Amniotic epithelial cell (primary cell): ENCODE data around the gene MMP14.
"Not testable (repeated sequence)": the region's sequence is repeated elsewhere in the genome, so short reads cannot be mapped to it uniquely, and the experiment has no call there.

Experiments used
- DNase-seq: peaks from one replicate; pipeline ENCODE4 v3.0.0-alpha.2; 2010; ENCODE audit warnings: low read depth

Gene MMP14

GRCh38 chr14:22814941-22815713 is 21.3 kb upstream of the MMP14 start, which contains the start of gene SLC7A7:
TSS of gene SLC7A7 (minus strand) at chr14:22815435. CDS start at chr14:22813398, 2,037 bp downstream.
- peak; percentile 87 for DNase-seq

GRCh38 chr14:22819151-22819988 is 17.0 kb upstream of the MMP14 start:
- DNase-seq = peak; percentile 88

GRCh38 chr14:22820731-22821130 is 15.7 kb upstream of the MMP14 start:
- DNase-seq = peak; percentile 57

DNA sequence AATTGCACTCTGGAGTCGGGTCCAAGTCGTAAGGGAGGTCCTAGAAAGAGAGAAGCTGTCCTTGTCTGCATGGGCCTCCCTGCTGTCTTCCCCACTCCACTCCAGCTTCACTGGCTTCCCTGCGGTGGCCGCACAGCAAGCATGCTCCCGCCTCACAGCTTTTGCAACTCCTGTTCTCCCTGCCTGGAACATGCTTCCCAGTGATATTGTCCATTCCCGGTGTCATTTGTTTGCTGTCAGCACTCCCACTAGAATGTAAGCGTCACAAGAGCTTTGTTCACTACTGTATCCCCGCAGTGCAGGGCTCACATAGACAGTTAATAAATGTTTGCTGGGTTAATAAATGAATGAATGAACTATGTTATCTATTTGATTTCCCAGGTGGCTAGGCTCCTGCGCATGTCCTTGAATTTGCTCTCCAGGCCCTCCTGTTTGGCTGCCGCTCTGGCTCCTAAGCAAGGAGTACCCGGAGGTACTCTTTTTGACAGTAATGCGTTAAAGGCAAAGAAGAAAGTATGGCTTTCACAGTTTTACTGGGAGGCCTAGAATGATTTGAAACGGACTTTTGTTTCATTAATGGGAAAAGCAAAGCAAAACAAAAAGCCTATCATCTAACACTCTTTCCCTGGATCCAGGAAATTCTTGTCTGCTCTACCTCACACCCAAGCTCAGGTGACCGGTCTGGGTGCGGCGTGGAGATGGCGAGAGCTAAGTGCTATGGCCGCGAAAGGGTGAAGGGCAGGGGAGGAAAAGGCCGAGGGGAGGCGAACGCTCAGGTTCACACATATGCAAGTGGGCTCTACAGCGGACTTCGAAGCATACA is 15.0 kb upstream of the MMP14 start:
- peak; percentile 86 for DNase-seq

DNA sequence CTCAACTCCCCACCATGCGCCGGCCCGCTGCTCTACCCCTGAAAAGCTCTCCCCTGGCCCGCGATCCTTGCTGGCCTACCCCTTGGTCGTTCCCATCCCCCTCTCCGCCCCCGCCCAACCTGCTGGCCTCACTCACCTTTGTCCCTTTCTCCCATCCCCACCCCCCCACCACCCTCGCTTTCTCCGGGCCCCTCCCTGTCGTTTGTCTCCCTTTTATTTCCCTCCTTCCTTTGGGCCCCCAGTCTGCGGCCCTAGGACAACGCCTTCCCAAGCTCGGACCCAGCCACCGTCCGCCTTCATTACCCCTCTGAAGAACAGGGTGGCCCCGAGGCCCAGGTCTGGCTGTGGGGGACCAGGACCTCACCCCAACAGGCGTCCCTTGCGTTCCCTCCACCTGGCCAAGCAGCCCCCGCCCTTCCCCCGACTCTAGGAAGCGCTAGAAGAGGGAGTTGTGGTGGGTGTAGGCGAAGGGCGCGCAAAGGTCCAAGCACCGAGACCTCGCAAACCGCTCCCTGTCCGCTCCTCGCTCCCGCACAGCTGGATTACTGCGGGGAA is 14.3 kb upstream of the MMP14 start:
- no peak for DNase-seq

DNA sequence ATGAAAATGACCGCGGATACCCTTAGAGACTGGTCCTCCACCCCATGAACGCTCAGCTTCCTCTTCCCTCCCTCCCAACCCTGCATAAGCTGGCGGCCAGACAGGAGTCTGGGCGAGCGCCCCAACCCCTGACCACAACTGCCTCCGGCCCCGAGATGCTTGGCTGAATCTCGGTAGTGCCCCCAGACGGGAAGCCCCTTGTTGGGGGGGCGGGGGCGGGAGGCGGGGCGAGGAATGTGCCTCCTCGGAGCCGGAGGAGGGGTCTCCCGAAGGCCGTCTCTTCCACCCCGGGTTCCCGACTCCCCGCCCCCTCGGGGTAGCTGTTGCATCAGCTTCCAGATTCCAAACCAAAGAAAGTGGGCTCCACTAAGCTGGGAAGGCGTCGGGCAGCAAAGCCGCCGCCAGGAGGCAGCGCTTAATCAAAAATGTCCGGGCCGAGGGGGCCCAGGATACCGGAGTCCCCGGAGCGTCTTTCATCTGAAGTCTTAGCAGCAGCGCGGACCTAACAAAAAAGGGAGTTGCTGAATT is 13.8 kb upstream of the MMP14 start:
- peak; percentile 77 for DNase-seq

DNA sequence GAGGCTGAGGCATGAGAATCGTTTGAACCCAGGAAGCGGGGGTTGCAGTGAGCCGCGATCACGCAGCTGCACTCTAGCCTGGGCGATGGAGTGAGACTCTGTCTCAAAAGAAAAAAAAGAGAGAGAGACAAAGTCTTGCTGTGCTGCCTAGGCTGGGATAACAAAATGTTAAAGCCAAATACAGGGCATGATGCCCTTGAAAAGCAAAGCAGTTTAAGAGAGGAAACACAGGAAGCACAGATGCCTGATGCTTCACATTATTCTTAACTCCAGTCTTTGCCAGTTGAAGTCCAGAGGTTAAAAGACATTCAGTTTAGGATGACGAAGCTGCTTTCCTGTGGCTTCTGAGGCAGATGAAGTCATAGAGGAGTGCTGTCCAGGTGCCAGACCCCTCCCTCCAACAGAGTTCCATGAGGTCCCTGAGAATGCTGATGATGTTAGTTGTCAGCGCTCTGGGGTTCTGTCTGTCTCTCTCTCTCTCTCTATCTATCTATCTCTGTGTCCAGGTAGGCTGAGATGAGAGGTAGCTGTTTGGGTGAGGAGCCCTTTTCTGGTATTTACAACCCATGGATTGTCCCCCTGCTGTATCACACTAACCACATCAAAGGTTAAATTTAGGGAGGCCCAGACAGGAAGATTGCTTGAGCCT is 11.6 kb upstream of the MMP14 start:
- peak; percentile 95 for DNase-seq

GRCh38 chr14:22829076-22829660 is 7.2 kb upstream of the MMP14 start:
- not testable (repeated sequence) for DNase-seq

GRCh38 chr14:22829661-22830442 is 6.5 kb upstream of the MMP14 start, which contains the start of gene MRPL52:
TSS of gene MRPL52 (plus strand) at chr14:22829887. CDS start at chr14:22829913, 26 bp downstream.
- peak; percentile 83 for DNase-seq

GRCh38 chr14:22830443-22831010 is 5.9 kb upstream of the MMP14 start:
- no peak for DNase-seq

- DNase-seq = no peak
Measured at GRCh38 chr14:22835505-22835904, 880 bp upstream of the MMP14 start.

DNA sequence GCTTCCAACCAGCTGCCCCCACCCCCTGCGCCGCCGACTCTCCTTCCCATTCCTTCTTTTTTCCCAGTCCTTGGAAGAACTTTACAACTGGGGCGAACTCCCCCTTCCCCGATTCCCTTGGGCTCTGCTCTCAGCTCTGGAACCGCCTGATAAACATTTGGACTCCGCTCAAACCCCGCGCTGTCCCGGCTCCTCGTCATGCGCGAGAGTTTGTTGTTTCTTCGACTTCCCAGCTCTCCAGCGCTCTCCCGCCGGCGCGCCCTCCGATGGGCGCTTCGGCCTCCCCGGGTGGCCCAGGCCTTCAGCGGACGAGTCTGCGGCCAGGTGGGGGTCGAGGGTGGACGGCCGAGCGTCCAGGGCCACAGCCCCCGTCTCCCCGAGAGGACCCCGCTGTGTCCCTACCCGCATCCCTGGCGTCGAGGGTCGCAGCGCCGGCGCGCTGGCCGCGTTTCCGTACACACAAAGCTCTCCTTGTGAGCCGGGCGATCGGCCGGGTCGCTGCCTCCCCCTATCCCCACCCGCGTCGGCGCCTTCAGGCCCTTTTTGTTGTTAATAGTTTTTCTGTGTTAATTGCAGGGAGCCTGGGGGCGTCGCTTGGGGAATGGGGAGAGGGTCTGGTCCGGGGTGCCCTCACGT is 847 bp downstream of the MMP14 start:
- DNase-seq = peak; percentile 64

- peak; percentile 41 for DNase-seq
Measured at GRCh38 chr14:22837750-22838538, 1.6 kb downstream of the MMP14 start.

GRCh38 chr14:22838631-22839041 is 2.3 kb downstream of the MMP14 start:
- DNase-seq = peak; percentile 82

DNA sequence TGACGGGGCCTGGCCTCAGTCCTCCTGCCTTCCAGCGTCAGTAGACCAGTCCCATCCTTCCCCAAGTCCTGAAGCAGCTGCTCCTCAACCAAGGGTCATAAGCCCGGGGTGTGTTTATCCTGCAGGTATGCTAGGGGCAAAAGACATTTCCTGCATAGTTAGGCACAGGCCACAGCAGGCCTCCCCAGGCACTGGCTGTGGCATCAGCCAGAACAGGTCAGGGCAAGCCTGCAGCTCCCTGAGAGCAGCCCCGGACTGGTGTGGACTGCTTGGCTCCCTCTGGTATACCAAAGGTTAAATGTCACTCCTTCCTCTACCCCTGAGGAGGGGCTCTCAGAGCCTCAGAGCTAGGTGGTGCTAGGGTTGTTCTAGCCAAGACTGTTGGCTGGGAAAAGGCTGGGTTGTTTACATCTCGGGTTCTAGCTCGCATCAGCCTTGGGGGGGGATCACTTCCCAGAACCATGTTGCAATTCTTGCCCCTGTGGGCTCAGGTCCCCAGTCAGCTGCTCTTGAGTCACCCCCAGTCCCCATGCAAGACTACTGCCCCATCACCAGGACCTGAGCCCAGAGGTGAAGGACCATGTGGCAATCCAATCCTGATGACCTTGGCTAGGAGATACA is 2.9 kb downstream of the MMP14 start:
- peak; percentile 53 for DNase-seq

DNA sequence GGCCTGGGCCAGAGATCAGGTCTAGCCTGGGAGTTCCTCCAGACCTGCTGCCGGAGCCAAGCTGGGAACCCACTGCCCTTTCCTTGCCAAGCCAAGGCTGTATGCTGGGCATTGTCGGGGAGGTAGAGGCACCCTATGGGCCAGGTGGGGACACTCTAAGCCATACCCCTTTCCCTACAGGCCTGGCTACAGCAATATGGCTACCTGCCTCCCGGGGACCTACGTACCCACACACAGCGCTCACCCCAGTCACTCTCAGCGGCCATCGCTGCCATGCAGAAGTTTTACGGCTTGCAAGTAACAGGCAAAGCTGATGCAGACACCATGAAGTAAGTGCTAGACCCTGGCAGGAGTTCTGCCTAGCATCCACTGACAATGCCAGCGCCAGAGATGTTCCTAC is 4.9 kb downstream of the MMP14 start:
- DNase-seq = no peak

DNA sequence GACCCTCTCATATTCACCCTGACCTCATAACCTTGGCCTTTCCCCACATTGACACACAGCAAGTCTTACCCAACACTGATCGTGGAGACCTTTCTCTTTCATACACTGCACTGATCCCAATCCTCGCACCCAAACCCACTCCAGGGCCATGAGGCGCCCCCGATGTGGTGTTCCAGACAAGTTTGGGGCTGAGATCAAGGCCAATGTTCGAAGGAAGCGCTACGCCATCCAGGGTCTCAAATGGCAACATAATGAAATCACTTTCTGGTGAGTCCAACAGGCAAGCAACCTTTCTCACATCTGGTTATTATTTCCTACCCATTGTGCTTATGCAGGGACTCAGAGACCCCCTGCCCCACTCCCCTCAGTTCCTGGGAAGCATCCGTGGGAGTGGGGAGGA is 5.4 kb downstream of the MMP14 start:
- DNase-seq = no peak
